NCI-H1417 (cell line): ENCODE data around the gene ZFAND3.
A peak's percentile ranks its signal among the peaks of the same experiment; 100 is the strongest.
"Not testable (repeated sequence)": the region's sequence is repeated elsewhere in the genome, so short reads cannot be mapped to it uniquely, and the experiment has no call there.

Experiments used
- DNase-seq, 3 experiments: peaks; one replicate each; lab custom pipeline; 2025; lab: John Stamatoyannopoulos, UW

Gene ZFAND3

DNA sequence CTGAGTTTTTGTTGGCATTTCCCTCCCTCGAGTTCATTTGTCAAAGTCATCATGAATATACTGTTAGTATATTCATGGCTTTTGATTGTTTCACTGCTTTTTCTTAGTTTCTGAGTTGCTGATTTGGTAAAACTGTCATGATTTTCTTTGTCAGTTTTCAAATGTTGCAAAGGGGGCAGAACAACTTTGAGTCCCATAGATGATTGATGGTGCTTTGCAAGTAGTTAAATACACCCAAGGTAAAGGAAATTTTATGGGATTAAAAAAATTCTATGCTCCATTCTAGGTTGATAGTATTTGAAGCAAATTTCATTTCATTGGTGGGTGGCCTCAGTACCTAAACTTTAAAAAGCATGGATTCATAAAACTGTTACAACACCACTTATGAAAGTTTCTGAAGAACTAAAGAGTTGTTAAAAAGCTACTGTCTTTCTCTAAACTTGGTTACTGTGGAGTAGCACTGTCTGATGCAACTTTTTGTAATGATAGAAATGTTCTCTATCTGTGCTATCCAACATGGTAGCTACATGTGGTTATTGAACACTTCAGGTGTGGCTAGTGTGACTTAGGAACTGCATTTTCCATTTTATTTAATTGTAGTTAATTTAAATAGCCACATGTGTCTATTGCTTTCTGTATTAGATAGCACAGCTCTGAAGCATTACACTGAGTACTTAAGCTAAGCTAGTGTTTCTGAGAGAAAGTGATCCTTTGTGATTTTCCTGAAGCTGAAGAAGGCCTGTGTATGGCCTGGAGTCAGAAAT is 153.6 kb downstream of the ZFAND3 start:
- no peak for DNase-seq

DNA sequence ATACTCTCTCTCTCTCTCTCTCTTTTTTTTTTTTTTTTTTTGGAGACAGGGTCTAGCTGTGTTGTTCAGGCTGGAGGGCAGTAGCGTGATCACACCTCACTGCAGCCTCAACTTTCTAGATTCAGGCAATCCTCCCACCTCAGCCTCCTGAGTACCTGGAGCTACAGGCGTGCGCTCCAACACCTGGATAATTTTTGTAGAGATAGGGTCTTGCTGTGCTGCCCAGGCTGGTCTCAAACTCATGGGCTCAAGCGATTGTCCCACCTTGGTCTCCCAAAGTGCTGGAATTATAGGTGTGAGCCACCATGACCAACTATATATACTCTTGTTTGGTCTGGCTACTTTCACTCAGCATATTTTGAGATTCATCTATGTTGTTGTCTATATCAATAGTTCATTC is 154.9 kb downstream of the ZFAND3 start:
- no peak for DNase-seq

DNA sequence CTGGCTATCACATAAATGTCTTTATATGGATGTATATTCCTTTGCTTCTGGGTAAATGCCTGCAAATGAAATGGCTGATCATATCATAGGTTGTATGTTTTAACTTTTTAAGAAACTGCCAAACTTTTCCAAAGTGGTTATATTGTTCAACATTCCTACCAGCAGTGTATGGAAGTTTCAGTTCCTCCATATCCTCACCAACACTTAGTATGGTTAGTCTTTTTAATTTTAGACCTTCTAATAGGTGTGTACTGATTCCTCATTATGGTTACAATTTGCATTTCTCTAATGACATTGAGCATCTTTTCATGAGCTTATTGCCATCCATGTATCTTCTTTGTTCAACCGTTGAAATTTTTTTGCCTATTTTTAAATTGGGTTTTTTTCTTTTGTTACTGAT is 155.4 kb downstream of the ZFAND3 start:
- DNase-seq, result no peak

DNA sequence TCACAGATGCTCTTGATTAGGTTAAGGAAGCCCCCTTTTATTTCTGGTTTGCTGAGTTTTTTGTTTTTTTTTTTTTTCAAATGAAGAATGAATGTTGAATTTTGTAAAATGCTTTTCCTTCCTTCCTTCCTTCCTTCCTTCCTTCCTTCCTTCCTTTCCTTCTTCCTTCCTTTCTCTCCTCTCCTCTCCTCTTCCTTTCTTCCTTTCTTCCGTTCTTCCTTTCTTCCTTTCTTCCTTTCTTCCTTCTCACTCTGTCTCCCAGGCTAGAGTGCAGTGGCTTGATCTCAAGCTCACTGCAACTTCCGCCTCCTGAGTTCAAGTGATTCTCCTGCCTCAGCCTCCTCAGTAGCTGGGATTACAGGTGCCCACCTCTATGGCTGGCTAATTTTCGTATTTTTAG is 158.2 kb downstream of the ZFAND3 start:
- no peak for DNase-seq

DNA sequence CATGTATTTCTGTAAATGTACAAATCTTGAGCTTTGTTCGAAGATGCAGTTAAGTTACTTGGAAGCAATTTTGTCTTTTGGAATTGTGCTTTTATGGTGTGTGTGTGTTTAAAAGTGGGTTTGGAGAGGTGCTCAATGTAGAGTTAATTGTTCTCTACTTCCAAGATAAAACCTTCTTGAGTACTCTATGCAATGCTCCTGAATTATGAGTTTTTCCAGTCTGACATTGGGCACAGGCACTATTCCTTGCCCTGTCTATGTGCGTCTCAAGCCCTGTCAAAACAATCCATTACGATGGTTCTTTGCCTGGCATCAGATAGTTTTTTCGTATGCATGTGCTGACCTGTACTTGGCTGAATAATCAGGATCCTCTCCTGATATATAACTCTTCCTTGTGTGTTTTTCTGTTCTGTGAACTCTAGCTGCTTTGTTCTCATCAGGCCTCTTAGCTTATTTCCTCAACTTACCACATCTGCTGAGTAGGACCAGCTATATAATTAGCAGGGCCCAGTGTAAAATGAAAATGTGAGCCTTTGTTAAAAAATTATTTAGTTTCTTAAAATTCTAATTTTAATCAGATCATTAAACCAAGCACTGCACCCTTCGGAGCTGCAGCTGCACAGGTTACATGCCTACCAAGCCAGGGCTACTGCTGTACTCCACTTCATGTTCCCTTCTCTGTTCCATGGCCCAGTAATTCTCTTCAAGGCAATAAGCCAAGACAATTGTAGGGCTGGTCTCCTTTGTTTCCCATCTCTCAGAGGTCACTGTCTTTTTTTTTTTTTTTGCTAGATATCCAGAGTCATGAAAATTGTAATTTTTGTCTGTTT is 160.1 kb downstream of the ZFAND3 start:
- peak; percentile 26 to 78 (median 50) for DNase-seq

DNA sequence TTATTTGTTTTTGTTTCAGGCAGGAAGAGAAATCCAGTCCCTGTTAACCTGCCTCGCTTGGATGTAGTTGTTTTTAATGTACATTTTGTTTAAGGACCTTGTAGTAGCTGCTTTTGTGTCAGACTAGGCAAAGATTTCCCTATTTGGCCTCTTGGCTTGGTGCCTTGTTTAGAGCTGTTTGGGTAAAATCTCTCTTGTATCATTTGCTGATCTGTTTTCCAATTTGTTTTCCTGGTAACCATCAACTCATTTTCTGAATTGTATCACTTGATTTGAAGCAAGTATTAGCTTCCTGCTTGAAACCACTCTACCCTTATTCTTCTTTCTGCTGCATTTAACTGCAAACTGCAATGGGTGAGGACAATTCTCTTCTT is 160.7 kb downstream of the ZFAND3 start:
- no peak for DNase-seq

DNA sequence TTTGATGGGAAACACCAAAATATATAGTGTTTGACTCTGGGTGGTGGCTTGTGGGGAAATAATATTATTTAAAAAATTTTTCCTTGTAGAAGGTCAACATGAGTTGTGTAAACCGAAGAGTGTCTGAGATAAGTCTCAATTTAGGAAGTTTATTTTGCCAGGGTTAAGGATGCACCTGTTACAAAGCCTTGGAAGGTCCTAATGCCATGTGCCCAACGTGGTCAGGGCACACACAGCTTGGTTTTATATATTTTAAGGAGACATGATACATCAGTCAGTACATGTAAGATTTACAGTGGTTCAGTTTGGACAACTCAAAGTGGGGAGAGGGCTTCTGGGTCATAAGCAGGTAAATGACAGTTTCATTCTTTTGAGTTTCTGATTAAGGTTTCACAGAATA is 162.1 kb downstream of the ZFAND3 start:
- DNase-seq, result no peak

DNA sequence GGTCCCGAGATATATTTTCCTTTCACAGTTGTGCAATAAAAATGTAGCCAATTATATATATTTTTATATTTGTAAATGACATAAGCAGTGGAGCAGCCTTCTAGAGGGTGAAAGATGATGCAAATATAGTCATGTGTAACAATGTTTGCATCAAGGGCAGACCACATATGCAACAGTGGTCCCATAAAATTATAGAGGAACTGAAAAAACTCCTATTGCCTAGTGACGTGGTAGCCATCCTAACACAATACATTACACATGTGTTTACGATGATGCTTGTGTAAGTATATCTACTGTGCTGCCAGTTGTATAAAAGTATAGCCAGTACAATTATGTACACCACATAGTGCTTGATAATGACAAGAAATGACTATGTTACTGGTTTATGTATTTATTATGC is 162.8 kb downstream of the ZFAND3 start:
- no peak for DNase-seq

DNA sequence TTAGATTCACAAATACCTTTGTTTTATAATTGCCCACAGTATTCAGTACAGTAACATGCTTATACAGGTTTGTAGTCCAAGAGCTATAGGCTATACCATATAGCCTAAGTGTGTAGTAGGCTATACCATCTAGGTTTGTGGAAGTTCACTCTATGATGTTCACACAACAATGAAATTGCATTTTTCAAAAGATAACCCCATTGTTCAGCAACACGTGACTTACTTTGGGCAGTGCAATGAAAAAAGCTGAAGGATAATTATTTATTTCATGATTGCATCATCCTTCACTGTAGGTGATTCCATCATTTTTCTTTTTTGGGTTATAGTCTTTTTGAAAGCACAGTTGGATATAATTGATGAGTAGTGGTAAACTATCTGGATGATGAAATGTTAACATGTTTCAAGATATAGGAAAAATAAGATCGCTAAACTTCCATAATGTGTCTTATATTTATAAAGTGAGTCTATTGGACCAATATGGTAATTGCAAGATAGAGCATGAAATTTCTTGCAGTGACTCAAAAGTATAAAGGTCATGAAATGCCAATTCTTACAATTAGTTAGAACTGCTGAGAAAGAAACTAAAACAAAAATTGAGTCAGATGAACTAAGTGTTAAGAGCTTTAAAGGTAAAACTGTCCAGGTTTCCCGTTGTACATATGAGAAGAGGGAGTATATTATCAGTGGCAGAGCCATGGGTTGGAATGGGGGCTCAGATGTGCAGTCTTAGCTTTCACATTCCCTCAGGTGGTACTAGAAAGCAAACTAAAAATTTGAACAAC is 164.4 kb downstream of the ZFAND3 start:
- no peak for DNase-seq

DNA sequence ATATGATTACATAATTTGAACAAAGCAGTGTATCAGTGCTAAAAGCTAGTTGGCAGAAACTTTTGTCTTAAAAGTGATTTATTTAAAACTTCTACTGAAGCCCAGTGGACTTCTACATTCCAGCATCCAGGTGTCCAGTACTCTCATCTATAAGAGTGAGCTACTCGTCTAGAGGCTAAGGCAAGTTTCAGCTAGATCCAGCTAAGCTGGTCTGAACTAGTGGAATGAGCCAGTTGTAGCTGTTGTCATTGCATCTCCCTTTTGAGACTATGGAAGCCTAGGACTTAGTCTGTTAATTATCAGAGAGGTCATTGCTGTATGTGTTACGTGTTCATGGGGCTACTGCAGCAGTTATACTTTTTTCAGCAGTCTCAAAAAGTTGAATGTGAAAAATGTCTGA is 165.1 kb downstream of the ZFAND3 start:
- DNase-seq, result no peak

DNA sequence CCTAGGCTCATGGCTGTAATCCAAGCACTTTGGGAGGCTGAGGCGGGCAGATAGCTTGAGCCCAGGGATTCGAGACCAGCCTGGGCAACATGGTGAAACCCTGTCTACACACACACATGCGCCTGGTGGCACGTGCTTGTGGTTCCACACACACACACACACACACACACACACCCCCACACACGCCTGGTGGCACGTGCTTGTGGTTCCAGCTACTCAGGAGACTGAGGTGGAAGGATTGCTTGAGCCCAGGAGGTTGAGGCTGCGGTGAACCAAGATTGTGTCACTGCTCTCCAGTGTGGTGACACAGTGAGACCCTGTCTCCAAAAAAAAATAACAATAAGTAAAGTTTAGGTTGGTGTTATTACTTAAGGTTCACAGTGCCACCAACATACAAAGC is 165.8 kb downstream of the ZFAND3 start:
- no peak for DNase-seq

DNA sequence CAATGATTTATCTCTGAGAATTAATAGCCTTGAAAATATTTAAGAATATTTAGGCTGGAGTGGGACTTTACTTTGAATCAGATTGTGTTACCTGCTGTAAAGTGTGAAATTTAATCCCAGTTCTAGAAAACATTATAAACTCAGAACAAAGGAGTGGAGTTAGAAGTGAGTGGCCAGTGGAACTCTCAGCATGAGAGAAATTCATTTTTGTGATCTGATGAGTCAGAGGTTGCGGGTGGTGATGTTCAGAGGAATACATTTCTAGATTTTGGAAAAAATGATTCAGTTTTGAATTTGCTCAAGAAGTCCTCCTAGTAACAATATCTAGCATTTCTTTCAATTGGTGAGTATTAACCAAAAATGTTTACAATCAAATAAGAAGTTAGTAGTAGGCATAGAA is 167.5 kb downstream of the ZFAND3 start:
- DNase-seq, result peak in 1 of 3 experiments; percentile 6

DNA sequence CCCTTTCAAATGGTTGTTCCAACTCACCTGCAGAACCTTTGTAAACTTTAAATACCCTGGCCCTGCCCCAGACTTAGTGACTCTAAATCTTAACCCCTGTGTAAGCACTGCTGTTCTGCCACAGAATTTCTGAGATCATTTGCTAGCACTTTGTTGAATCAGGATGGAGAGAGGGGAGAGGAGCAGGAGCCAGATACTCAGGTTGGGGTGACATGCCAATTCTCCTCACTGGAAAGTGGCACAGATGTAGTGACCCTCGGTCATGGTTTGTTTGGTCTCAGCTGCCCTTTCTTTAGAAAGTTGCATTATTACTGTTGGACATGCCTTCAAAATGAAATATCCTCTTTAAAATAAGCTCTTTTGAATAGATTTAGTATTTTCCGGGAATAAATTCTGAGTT is 168.0 kb downstream of the ZFAND3 start:
- no peak for DNase-seq

DNA sequence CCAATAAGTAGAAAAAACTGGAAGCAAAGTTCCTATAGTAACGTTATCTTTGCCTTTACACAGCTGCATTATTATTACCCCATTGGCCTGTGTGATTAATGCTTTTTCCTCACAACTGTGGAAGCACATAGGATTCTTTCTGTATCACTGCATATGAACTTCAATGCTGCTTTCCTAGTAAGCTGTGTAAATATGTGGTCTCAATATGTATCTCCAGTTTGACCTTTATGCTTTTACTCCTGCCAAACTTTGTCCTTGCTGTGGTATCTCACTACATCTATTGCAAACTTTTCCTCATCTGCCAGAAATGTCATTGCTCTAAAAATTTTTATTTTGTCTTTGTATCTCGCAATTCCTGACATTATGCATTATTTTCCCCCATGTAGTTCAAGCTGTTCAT is 168.6 kb downstream of the ZFAND3 start:
- DNase-seq, result no peak

DNA sequence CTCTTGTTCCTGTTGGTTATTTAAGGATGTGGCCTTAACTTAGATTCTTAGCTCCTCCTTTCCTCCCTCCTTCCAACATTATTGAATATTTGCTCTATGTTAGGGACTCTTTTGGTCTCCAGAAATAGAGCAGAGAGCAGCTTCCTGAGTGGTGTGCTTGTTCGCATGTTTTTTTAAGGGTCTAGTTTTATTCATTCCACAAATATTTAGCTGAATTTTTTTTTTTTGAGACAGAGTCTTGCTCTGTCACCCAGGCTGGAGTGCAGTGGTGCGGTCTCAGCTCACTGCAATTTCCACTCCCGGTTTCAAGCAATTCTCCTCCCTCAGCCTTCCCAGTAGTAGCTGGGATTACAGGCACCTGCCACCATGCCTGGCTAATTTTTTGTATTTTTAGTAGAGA is 169.2 kb downstream of the ZFAND3 start:
- no peak for DNase-seq

DNA sequence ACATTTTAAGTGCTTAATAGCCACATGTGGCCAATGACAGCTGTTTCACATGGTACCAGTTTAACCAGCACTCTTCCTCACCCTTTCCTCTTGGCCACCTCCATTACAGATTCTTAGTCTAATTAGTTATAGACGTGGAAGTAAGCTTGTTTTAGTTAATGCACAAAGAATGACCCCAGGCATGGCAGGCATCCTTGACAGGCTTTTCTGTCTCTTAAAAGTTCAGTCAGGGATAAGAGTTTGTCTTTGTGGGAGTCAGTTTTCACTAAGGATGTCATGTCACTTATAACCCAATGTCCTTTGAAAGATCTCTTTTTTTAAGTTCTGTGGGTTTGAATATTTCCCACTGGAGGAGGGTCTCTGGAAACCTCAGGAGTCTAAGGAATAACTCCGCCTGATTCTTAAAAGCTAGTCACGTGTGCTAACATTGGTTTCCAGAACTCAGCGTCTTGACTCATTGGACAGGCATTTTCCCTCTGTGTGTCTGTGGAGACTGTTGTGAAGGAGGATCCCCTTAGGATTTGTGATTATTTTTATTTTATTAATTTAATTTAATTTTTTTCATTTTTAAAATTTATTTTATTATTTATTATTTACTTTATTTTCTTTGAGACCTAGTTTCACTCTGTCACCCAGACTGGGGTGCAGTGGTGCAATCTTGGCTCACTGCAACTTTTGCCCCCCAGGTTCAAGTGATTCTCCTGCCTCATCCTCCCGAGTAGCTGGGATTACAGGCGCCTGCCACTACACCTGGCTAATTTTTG is 171.4 kb downstream of the ZFAND3 start:
- DNase-seq, result peak in 2 of 3 experiments; percentile 7 to 69

DNA sequence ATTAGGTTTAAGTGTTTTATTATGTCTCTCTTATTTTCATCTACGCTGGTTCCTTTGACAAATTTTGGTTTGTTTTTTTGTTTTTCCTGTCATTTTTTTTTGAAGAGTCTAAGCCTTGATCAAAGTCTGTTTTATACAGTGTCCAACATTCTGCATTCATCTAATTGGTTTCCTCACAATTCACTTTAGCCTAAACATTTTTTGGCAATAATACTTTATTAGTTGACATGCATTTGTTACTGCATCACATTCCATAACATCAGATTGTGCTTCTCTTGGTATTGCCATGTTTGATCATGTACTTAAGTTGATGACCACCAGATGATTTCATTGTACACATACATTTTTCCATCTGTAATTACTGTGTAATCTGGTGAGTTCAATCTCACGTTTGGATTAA is 173.2 kb downstream of the ZFAND3 start:
- no peak for DNase-seq

DNA sequence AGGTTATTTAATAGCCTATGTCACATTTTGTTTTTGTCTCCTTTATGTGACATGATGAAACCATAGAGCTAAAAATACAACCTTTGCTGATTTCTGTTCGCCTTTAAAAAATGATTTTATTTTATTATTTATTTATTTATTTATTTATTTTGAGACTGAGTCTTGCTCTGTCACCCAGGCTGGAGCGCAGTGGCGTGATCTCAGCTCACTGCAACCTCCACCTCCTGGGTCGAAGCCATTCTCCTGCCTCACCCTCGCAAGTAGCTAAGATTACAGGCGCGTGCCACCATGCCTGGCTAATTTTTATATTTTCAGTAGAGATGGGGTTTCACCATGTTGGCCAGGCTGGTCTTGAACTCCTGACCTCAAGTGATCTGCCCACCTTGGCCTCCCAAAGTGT is 173.7 kb downstream of the ZFAND3 start:
- not testable (repeated sequence) for DNase-seq

DNA sequence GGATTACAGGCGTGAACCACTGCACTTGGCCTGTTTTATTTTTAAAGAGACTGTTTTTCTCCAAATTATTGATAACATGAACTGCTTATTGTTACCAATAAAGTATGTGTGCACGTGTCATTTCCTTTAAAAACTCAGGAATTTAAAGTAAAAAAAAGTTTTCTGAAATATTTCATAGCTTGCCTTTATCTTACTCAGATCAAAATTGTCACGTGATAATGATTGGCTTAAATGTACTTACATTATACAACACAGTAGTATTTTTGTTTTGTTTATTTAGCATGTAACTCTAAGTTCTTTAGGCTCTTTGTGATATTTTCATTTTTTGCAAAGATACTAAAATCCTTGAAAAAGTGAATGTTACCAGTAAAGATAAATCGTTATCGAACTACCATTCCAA is 174.1 kb downstream of the ZFAND3 start:
- DNase-seq, result no peak

DNA sequence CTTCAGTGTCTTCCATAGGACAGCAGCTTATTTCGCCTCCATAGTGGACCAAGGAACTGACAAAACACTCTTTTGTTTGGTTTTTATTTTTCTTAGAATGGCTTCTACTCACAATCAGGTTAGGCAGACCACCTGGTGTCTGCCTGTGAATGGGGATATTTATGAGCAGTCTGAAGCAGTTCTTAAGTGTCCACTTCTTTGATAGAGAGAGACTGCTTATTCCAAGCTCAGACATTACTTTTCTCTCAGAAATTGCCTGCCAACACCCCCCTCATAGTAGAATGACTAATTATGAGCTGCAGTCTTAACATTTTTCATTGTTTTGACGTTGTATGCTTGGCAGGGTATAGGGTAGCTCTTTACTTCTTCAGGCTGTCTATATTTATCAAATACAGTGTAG is 174.7 kb downstream of the ZFAND3 start:
- DNase-seq, result peak in 2 of 3 experiments; percentile 73

DNA sequence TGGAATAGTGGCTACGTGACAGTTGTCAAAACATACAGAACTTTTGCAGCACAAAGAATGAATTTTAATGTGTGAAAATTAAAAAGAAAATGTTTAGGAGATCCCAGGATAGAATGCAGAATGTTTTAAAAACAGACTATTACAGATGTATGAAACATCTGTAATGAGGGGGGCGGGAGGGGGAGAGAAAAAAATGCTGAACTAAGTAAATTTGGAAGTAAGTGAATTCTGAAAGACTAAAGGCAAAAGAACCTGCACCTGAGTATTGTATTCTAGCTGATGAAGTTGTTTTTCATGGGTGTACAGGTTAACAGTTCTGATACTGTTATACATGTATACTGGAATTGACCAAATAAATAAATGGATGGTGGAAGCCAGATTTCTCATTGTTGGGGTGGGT is 178.8 kb downstream of the ZFAND3 start:
- no peak for DNase-seq

DNA sequence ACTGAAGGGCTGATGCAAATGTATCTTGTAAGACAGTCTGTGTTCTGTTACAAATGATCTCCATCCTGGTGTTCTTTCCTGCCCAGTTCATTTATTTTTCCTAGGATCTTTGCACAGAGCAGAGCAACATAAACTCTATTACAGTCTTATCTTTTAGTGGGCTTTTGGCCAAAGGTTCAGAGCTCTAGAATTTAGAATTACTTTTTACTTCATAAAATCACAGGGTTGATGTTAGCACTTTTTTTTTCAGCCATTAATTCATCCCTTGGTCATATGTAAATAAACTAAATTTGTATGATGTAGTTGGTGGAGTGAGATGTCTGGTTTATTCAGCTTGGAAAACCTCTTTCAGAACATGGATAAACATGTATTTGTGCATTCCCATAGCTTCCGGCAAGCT is 181.9 kb downstream of the ZFAND3 start:
- no peak for DNase-seq
